ENCODE results near the gene INAVA. TPM values are rescaled to one million over a fixed set of nuclear protein-coding genes. Genes with fewer than 3 reads are reported as not detected.

Gene INAVA
- total and polyA plus RNA-seq, 2 of the 13 experiments (the other 11 are each of a cell fraction or from before 2014, with no cell fraction given), result 6.0 to 13.5 TPM

GRCh38 chr1:200899451-200899915 lies 4.8 kb downstream of the INAVA start (continued):
- TF ChIP-seq CREB1 (IDR thresholded peaks at IDR 0.05) (no peak), CREB1 (CRISPR knock-in tag; IDR thresholded peaks at IDR 0.05) (no peak), TOE1 (CRISPR knock-in tag; IDR thresholded peaks at IDR 0.05) (no peak), ZNF557 (CRISPR knock-in tag; IDR thresholded peaks at IDR 0.05) (no peak), ZNF691 (CRISPR knock-in tag; IDR thresholded peaks at IDR 0.05; ENCODE audit: borderline replicate concordance, low read depth) (no peak), GZF1 (CRISPR knock-in tag; IDR thresholded peaks at IDR 0.05) (no peak), KLF6 (CRISPR knock-in tag; IDR thresholded peaks at IDR 0.05) (0 out of 2 replicates have a peak, but pooled peaks have one; percentile 31), PCBP2 (optimal IDR thresholded peaks at IDR 0.05; ENCODE audit: low read depth, low read length, poor library complexity, severe bottlenecking) (no peak), MLXIP (CRISPR knock-in tag; IDR thresholded peaks at IDR 0.05; ENCODE audit: borderline replicate concordance) (no peak), JDP2 (CRISPR knock-in tag; IDR thresholded peaks at IDR 0.05; ENCODE audit: borderline replicate concordance) (no peak), BRCA1 (CRISPR knock-in tag; IDR thresholded peaks at IDR 0.05) (no peak), JUNB (CRISPR knock-in tag; IDR thresholded peaks at IDR 0.05; ENCODE audit: borderline replicate concordance) (no peak), ZNF101 (CRISPR knock-in tag; IDR thresholded peaks at IDR 0.05; ENCODE audit: borderline replicate concordance, low read depth) (no peak), CSRNP2 (CRISPR knock-in tag; conservative IDR thresholded peaks at IDR 0.05; ENCODE audit: low read depth) (no peak), NFYC (CRISPR knock-in tag; IDR thresholded peaks at IDR 0.05) (no peak), UBTF (CRISPR knock-in tag; IDR thresholded peaks at IDR 0.05) (no peak), AGO1 (IDR thresholded peaks at IDR 0.05; ENCODE audit: low read depth, low read length, poor library complexity, severe bottlenecking) (no peak), ARID5B (CRISPR knock-in tag; IDR thresholded peaks at IDR 0.05) (peak; percentile 64; the same call in 1 of the 2 replicates), TRIM24 (CRISPR knock-in tag; IDR thresholded peaks at IDR 0.05) (no peak)
